HPDE6-E6E7 (cell line): ENCODE measurements around the gene CNIH2.

Experiments
- DNase-seq: peaks from one replicate; pipeline ENCODE4 v3.0.0; 2011; ENCODE audit warnings: missing footprints; ENCODE audit errors: extremely low spot score

The CNIH2 gene

DNA sequence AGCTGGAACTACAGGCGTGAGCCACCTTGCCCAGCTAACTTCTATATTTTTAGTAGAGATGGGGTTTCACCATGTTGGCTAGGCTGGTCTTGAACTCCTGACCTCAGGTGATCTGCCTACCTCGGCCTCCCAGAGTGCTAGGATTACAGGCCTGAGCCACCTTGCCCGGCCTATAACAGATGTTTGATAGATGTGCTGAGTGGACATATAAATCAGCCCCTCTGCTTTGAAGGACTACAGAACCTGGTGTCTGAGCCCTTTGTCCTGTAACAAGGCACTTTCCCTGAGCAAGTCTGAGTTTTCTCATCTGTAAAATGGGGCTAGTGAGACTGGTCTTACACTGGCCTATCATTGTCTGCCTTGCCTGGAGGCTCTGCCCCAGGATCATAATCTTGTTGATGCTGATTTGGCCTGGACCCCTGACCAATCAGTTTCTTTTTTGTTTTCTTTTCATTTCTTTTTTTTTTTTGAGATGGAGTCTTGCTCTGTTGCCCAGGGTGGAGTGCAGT is 51.2 kb downstream of the CNIH2 start:
- DNase-seq, result no peak

DNA sequence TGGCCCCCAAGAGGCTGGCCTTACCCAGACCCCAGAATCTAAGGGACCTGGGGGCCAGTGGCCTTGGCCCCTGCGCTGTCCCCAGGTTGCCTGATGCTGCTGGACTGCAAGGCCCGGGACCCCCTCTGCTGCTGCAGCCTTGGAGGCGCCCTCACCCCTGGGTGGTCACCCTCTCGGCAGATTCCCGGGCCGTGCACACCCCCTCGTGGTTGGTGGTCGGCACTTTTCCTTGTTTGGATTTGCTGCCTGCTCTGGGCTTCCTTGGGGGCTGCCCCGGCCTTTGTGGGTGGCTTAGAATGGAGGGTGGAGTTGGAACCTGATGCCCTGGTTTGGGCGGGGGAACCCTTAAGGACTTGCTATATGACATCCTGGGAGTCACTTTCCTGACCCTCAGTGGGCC is 53.0 kb downstream of the CNIH2 start:
- DNase-seq, result no peak

DNA sequence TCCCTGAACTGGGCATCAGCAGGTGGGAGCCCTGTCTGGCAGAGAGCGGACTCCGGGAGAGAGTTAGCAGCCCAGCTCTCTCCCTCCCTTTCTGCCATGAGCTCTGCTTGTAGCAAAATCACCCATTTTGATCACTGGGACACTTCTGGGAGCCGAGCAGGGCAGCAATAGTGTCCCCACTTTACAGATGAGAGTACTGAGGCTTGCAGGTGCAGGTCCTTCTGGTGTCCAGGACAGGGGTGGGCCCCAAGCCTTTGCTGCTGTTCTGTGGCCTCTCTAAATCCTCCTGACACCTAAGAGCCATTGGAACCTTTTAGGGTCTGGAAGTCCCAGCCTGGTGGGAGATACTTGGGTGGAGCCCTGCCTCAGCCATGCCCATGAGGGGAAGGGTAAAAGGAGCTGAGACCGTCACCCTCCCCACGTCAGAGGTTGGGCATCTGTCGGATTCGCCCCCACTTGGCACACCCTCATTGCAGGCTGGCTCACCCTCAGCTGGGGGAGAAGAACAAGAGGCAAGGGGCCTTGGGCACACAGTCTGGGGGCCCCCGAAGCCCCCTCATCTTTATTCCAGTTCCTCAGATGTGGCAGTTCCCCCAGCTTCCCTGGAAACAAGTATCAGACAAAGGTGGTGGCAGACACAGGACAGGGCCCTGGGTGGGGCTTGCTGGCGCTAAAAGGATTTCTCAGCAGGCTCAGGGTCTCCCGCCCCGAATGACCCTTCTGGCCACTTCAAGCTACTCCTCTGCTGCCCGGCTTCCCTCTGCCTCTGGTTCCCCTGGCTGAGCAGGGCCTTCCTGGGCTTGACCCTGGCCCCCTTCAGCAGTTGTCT is 53.8 kb downstream of the CNIH2 start:
- DNase-seq, result no peak

DNA sequence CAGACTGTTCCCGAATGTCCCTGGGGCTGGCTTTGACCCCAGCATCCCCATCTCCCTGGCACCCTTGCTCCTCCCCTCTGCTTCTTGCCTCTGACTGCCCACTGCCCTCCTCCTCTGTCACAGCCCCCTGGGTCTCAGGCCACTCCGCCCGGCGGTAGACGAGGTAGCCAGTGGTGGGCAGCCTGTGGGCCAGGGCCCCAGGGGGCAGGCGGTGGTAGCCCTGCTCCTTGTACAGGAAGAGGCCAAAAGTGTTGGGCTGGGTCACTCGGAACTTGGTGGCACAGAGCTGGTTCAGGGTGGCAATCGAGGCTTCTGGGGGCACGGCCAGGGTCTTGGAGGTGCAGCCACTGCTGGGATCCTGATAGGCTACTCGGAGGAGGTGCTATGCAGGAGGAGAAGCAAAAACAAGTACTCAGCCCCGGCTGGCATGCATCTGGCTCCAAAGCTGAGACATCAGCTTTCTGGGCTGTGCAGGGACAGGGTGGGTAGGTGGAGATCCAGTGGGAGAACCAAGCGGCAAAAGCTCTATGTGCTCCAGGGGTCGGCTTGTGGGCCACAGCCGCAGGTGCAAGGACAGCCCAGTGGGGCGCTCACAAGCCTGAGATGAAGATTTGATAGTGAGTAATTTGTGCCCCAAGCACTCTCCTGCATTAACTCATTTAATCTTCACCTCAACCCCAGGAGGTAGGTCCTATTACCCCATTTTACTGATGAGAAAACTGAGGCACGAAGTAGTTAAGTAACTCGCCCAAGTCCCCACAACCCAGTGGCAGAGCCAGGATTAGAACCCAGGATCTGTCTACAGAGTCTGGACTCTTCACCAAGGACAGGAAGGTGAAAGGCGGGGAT is 54.6 kb downstream of the CNIH2 start:
- no peak for DNase-seq

DNA sequence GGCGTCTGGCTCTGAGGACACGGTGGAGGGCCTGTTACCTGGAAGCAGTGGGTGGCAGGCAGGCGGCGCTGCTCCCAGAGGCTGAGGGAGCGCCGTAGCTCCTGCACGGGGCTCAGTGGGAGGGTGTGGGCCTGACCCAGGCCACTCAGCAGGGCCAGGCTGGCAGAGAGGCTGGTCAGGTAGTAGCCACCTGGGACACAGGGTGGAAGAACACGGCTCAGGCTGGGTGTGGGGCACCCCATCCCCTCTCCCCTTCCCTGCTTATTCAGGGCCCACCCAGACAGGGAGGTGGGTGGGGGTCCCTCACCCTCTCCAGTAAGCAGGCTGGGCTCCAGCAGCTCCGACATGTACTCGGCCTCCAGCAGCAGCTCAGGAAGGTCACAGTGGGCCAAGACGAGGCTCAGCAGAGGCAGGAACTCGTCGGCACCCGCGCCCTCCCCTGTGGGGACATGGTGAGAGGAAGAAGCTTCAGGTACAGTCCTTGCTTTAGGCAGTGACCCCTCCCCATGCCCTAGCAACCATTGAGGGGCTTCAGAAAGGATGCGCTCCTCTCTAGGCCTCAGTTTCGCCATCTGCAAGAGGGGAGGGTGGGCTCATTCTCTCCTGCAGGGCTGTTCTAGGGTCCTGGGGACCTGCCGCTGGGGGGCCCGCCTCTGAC is 55.4 kb downstream of the CNIH2 start:
- no peak for DNase-seq
